HG03469 (cell line): ENCODE data around the gene MMP24.
"Not testable (repeated sequence)": the region's sequence is repeated elsewhere in the genome, so short reads cannot be mapped to it uniquely, and the experiment has no call there.

ENCODE experiments used
- ATAC-seq: cut with Tn5 transposase; IDR thresholded peaks from one replicate; pipeline ENCODE4 v1.9.1; 2021; ENCODE audit warnings: mild to moderate bottlenecking, moderate library complexity, moderate number of reproducible peaks; ENCODE audit not compliant: unreplicated experiment

MMP24 gene

DNA sequence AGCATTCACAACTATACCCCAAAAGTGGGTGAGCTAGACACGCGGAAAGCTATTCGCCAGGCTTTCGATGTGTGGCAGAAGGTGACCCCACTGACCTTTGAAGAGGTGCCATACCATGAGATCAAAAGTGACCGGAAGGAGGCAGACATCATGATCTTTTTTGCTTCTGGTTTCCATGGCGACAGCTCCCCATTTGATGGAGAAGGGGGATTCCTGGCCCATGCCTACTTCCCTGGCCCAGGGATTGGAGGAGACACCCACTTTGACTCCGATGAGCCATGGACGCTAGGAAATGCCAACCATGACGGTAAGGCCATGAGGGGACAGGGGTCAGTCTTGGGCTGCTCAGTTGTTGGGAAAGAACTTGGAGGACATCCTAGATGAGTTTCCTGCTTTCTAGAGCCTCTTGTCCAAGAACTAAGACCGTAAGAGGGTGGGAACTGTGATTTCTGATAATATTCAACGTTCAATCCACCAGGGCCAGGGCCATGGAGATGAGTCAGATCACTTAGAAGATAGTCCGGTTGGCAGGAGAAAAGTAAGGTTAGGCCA is 28.0 kb downstream of the MMP24 start:
- no peak for ATAC-seq

DNA sequence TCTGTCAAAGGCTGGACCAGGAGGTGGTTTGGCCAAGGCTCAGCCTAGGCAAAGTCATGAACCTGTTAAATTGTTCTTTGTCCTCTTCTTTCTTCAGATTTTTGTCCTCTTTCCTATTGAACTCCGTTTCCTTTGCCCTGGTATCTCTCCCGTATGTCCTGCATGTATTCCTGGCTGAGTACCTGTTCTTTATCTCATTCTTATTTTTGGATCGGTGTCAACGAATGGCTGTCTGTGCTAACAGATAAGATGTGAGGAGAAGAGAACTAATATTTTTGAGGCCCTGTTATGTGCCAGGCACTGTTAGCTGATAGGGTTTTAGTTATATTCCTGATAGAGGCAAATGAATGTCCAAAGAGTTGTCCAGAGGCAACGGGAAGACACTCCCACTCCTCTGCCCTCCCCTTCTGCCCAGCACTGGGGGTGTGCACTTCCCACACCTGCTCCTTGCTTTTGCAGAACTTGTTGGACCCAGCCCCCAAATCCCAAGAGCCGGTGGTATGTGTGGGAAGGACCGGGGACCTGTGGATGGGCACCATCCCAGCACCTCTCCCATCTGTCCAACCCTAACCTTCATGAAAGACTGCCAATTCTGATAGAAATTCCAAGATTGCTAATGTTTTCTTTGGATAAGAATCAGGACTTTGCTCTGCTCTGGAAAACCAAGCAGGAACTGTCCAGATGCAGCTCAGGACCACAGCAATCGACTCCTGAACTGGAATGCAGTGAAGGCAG is 30.9 kb downstream of the MMP24 start:
- no peak for ATAC-seq

DNA sequence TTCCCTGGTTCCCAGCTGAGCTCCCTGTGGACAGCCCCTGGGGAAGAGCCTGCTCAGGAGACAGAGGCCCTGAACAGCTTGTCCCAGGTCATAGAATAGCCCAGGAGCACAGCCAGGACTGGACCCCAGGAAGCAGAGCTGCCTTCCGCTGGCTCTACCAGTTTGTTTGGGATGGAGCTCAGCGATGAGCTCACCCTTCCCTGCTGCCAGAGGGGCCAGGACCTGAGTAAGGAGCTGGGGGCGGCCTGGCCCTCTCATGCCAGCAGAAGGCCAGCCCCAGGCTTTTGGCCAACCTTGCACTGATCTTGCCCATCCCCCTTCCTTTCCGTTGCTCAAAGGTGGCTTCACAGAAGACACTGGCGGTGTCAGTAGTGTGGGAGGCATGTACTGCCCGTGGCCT is 33.9 kb downstream of the MMP24 start:
- no peak for ATAC-seq

DNA sequence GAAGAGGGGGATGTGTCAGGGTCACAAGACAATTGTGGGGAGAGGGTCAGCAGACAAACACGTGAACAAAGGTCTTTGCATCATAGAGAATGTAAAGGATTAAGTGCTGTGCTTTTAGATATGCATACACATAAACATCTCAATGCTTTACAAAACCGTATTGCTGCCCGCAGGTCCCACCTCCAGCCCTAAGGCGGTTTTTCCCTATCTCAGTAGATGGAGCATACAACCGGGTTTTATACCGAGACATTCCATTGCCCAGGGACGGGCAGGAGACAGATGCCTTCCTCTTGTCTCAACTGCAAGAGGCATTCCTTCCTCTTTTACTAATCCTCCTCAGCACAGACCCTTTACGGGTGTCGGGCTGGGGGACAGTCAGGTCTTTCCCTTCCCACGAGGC is 35.8 kb downstream of the MMP24 start:
- ATAC-seq = not testable (repeated sequence)

DNA sequence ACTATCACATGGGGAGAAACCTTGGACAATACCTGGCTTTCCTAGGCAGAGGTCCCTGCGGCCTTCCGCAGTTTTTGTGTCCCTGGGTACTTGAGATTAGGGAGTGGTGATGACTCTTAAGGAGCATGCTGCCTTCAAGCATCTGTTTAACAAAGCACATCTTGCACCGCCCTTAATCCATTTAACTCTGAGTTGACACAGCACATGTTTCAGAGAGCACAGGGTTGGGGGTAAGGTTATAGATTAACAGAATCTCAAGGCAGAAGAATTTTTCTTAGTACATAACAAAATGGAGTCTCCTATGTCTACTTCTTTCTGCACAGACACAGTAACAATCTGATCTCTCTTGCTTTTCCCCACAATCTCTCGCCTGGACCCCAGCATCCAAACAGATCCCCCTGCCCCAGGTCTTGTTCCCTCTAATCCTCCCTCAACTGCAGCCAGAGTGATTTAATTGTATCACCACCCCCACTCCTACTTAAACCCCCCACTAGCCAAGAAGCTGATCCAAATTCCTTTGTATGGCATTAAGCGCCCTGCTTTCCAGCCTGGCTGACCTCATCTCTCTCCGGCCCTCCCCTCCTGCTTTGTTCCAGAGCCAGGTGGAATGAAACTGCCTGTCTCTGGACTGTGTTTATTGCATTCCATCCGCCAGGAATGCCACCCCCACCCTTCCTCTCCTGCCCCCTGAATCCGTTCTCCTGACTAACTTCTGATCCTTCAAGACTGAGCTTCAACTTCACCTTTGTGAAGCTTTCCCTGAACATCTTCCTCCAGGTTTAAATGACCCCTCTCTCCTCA is 36.4 kb downstream of the MMP24 start:
- not testable (repeated sequence) for ATAC-seq

DNA sequence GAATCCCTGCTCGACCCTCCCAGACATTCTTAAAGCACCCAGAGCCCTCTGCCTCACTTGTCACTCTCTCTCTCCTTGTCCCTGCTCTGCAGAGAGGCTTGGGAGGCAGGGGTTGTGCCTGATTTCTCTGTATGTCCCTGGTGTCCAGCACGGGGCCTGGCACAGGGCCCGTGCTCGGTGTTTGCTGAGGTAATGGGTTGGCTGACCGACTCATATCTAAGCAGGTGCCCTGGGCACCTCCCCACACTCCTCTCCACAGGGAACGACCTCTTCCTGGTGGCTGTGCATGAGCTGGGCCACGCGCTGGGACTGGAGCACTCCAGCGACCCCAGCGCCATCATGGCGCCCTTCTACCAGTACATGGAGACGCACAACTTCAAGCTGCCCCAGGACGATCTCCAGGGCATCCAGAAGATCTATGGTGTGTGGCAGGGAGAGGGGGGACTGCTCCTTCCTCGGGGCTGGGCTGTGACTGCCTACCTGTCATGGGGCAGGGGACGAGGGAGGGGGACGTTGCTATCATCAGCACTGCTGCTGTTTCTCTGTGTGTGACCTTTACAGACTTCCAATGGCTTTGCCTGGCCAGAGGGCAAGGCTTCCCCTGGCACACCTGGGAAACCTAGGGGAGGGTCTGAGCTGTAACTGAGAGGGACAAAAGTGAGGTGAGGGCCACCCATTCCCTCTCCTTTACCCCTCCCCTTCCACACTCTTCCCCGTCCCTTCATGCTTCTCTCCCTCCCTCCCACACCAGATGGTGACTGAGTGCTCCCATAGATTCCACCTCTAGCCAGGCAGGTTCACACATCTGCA is 37.2 kb downstream of the MMP24 start:
- no peak for ATAC-seq

DNA sequence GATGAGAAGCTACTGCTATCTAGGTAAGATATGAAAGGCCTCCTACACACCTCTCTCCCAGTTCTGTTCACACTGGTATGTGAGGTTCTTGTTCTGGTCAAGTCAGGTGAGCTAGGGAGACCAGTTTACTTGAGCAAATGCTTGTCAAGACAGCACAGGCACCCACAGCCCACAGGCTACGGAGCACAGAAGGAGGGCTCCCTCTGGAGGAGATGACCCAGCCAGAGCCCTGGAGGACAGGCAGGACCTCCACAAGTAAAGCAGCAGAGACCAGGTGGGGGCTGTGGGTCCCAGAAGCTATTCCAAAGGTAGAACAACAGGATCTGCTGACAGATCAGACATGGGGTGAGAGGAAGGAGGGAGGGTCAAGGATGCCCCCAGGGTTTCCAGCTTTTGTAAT is 38.3 kb downstream of the MMP24 start:
- no peak for ATAC-seq

DNA sequence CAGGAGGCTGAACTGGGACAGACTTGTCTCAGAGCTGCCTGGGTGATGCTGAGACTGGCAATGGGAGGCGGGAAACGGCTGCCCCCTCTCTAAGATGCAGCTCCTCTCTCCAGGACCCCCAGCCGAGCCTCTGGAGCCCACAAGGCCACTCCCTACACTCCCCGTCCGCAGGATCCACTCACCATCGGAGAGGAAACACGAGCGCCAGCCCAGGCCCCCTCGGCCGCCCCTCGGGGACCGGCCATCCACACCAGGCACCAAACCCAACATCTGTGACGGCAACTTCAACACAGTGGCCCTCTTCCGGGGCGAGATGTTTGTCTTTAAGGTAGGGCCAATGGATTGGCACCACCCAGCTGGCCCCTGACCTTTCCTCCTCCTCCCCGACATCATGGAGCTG is 40.6 kb downstream of the MMP24 start:
- no peak for ATAC-seq

DNA sequence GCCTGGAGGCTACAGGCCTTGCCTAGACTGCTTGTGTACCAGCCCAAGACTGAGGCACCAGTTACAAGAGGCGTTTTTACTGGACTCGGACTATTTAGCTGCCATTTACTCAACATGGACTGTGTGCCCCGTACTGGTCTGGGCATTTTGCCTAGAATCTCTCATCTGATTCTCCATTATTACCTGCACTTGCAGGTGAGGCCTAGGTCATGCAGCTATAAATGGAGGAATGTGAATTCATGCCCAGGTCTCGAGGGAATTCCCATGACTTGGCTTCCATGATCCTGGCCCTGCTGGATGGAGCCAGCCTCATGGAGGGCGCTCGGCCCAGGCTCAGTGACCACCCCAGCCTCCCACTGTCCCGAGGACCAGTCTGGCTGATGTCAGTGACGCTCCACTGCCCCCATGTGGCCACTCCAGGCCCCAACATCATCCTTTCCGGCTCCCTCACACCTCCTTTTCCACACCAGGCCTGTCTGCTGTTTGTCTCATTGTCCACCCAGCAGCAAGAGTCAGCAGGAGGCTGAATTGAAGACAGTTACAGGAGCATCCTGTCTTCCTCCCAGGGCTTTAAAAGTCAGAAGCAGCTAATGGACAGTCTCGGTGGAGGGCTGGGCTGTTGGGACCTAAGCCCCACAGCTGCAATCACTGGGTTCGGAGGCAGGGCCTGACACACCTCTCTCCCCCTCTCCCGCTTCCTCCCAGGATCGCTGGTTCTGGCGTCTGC is 42.7 kb downstream of the MMP24 start:
- ATAC-seq = no peak

DNA sequence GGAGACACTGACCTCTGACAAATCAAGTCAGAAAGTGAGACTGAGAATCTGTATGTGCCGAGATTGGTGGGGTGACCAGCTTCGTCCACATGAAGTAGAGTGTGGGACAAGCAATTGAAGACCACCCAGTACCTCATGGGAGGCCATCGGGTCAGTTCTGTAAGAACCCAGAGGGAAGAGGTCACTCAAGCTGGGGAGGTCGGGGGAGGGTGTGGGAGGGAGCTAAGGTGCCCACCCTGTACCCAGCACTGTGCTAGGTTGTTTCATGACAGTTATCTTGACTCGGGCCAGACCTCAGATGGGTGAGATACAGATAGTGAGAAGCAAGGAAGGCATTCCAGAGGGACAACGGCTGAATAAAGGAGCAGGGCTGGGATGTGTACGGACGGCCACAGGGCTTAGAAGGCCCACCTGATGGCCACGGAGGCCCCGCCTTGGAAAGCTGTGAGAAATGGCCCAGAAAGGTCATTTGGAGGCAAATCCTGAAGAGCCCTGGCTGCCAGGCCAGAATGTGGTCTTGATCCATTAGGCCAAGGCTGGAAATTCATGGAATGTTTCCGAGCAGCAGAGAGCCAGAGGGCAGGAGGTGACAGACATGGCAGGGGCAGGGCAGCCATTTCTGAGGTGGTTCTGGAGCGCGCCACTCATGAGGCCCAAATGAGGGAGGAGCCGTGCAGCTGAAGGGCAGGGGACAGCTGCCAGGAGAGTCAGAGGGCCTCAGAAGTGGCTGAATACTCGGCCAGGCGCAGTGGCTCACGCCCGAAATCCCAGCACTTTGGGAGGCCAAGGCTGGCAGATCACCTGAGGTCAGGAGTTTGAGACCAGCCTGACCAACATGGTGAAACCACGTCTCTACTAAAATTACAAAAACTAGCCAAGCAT is 43.8 kb downstream of the MMP24 start:
- ATAC-seq = no peak

DNA sequence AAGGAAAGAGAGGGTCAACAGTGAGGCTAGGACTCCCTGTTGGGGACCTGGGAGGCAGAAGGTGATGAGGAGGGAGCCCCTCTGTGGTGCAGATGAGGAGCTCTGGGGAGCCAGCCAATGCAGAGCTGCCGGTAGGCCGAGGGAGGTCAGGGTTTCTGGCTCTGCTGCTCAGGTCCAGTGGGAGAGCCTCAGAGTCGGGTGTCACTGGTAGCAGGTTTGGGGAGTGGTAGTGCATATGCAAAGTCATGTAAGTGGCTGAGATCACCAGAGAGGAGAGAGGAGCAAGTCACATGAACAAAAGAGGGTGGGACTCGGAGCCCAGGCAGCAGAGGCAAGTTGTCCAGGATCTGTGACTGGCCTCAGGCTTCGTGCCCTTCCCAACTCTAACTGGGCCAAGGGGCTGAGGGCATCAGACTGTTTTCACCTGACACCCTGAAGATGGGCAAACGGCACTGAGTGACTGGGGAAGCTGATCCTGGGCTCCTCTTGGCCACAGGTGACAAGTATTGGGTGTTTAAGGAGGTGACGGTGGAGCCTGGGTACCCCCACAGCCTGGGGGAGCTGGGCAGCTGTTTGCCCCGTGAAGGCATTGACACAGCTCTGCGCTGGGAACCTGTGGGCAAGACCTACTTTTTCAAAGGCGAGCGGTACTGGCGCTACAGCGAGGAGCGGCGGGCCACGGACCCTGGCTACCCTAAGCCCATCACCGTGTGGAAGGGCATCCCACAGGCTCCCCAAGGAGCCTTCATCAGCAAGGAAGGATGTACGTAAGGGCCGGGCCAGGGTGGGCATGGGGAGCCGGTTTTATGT is 44.8 kb downstream of the MMP24 start:
- ATAC-seq = no peak

DNA sequence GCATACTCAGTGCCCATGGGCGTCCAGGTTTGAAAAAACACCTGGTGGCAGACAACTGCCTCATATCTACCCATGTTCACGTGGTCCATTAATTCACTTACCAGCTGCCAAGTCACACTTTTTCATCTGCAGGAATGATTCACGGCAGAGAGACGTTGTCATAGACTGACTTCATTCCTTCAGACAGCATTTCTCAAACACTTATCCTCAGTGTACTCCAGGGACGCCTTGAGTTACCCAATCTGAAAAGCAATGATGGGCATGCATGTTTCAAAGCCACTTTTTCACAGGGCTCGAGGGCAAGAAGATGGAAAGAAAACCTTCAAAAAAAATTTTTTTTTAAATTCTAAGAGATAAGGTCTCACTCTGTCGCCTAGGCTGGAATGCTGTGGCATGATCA is 45.4 kb downstream of the MMP24 start:
- no peak for ATAC-seq

DNA sequence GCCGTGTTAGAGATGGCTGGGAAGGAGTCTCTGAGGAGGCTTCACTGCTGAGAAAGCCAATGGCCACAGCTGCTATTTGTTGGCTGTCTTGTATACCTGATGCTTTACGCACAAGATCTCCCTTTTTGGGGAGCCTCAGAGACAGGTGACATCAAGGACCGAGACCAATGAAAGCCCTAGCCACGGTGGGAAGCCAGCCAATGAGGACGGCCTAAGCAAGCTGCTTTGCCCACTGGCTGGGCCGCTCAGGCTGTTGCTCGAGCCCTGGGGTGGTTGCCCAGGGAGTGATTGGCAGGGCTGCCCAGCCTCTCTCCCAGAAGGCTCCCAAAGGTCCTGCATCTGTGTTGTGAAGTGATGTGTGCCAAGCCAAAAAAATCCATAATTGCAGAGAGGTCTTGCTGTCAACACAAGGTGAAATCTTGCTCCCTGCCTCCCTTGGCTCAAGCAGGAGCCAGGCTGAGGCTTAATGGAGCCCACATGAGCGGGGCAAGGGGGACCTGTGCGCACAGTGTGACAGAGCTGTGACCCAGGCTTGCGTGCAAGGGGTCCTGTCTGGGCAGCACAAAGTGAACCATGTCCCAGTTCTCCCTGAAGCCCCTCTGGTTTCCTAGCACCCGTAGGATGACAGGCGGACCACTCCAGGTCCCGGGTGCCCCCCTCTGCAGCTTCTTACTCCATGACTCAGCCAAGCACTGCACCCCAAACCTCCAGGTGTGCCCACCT is 47.1 kb downstream of the MMP24 start:
- ATAC-seq = no peak

DNA sequence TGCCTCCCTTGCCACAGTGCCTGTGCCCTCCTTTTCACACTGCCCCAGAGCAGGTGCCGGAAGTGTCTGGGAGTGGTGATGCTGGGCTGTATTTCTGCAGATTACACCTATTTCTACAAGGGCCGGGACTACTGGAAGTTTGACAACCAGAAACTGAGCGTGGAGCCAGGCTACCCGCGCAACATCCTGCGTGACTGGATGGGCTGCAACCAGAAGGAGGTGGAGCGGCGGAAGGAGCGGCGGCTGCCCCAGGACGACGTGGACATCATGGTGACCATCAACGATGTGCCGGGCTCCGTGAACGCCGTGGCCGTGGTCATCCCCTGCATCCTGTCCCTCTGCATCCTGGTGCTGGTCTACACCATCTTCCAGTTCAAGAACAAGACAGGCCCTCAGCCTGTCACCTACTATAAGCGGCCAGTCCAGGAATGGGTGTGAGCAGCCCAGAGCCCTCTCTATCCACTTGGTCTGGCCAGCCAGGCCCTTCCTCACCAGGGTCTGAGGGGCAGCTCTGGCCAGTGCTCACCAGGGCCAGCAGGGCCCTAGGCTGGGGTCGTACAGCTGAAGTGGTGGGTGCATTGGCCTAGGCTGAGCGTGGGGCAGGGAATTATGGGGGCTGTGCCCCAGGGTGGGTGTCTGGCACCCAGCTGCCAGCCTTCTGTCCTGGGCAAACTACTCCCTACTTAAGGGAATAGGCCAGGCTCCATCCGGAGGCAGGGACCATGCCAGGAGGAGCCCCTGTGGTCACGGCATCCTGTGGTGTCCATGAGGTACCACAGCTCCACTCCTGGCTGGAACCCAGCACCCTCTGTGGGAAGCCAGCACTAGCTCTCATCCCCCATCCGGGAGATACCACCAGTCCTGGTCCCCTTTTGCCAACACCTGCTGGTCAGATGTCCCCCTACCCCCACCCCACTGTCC is 47.9 kb downstream of the MMP24 start:
- no peak for ATAC-seq

DNA sequence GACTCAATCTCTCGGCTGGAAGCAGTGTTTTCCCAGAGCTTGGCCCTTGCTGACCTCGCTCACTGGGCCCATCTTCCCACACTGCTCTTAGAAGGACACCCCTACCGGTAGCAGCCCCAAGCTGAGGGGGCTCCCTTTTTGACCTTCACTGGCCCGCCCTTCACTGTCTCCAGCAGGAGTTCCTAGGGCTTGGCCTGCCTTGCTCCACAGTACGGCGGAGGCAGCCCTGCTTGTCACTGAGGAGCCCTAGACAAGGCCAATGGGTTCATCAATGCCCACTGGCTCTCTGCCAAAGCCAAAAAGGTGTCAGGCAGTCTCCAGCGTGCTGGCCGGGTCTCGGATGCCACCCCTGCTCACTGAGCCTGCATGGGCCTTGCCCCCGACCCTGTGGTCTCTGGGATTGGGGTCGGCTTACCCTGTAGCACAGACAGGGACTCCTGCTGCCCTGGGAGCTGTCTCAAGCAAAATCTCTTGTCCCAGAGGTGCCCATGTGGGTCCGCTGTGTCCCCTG is 49.3 kb downstream of the MMP24 start:
- no peak for ATAC-seq

DNA sequence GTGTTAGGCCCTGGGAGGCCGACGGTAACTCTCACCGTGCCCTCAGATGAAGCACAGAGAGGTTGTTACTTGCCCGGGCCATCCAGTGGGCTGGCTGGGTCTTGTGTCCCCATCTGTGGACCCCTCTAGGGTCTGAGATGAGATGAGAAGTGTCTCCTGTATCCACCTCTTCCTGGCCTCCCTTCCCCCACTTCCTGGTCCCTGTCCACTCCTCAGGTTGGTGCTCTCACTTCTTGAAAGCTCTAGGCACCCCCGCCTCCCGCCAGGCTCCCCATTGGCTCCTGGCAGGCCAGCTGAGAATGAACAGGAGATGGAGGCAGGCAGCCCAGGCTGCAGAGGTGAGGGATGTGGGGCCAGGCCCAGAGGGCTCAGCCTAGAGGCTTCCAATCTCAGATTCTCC is 49.9 kb downstream of the MMP24 start:
- ATAC-seq = no peak

DNA sequence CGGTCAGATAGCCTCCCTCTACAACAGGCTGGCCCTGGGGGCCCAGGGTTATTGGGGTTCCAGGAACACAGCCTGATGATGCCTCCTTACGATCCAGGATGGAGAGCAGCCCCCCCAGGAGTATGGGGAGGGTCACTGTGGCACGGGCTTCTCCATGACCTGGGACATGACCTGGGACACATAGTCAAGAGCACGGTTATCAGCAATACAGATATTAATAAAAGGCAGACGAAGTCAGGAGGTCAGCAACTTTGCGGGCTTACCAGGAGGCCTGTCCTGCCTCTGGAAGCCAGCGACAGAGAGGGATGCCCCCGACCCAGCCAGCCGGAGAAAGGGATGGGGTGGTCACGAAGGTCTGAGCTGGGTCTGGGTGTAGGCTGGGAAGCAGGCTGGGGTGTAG is 50.6 kb downstream of the MMP24 start:
- ATAC-seq = no peak
